K562 (cell line): ENCODE results near the gene COL5A1.

Experiments
- HDAC6 ChIP-seq: IDR thresholded peaks from 2 replicates; pipeline ENCODE4 v1.6.1; 2012; ENCODE audit warnings: low read depth, mild to moderate bottlenecking, control low read depth, inconsistent platforms, low read length, moderate library complexity
- RAD21 ChIP-seq, 2 experiments: fragments of 250-450 bp in 1 of 2; fragments of 450-650 bp in 1 of 2; sonication (Bioruptor Pico) in 1 of 2; formaldehyde crosslinking in 1 of 2; IDR thresholded peaks in 1 of 2; conservative IDR thresholded peaks in 1 of 2; 2 replicates each; pipeline versions ENCODE4 v1.4.0 to v1.8.0; 2020 to 2022; ENCODE audit warnings: mild to moderate bottlenecking in 2 of 2, moderate library complexity in 1 of 2
- YY1 ChIP-seq, 3 experiments: IDR thresholded peaks; 2 replicates each; pipeline ENCODE4 v1.6.1; 2011; ENCODE audit warnings: low read length in 2 of 3, mild to moderate bottlenecking in 2 of 3, moderate library complexity in 2 of 3, borderline replicate concordance in 1 of 3, control low read depth in 1 of 3, low read depth in 1 of 3; ENCODE audit not compliant: insufficient read depth in 3 of 3, insufficient replicate concordance in 2 of 3, control insufficient read depth in 1 of 3, insufficient read length in 1 of 3; ENCODE audit errors: extremely low read depth in 1 of 3

DNA sequence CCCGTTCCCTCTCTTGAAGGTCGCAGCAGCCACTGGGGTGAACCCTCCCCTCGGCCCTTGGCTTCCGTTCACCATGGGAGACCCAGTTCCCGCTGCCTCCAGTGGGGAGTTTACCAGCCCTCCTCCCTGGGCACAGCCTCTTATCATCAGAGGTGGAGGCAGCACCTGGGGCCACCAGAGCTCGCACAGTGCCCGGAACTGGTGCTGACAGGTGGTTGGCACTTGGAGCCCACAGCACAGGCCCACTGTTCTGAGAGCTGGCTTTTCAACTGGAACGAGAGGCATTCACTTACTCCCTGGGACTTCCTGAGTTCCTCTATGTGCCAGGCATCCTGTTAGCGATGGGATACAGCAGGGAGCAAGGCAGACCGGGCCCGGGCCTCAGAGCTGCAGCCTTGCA is 132.2 kb downstream of the COL5A1 start:
- TF ChIP-seq YY1 (IDR thresholded peaks at IDR 0.05; ENCODE audit: borderline replicate concordance in 1 of 3, control insufficient read depth in 1 of 3, extremely low read depth in 1 of 3, insufficient read depth in 3 of 3, insufficient read length in 1 of 3, insufficient replicate concordance in 2 of 3, low read depth in 1 of 3, low read length in 2 of 3) (no peak), RAD21 (CRISPR knock-in tag; conservative IDR thresholded peaks at IDR 0.05 in 1 of 2, IDR thresholded peaks at IDR 0.05 in 1 of 2) (no peak), HDAC6 (no peak)
